Measurements from ENCODE around the gene LSS. TPM values are rescaled to one million over a fixed set of nuclear protein-coding genes. Genes with fewer than 3 reads are reported as not detected.
"Not testable (repeated sequence)": the region's sequence is repeated elsewhere in the genome, so short reads cannot be mapped to it uniquely, and the experiment has no call there.

Gene LSS
- total RNA-seq, 6 donors from 2014 or later = 71.7 to 266 (median 135) TPM

GRCh38 chr21:46187261-46187660, 41.3 kb downstream of the LSS start:
- H3K36me3 ChIP-seq = peaks cover 0 to 30% (median 18%) of the 10 kb centered on the region in 4 donors
- TF ChIP-seq CTCF (IDR thresholded peaks at IDR 0.05) (no peak), POLR2AphosphoS5 (IDR thresholded peaks at IDR 0.05) (no peak), POLR2A (IDR thresholded peaks at IDR 0.05) (no peak), EP300 (IDR thresholded peaks at IDR 0.05) (no peak)
- H3K27ac ChIP-seq = peak overlapping the region in 3 of 4 donors; percentile 72 to 90 (median 83)
- no peaks in the 10 kb centered on the region for H3K27me3 ChIP-seq
- no peaks in the 10 kb centered on the region for H3K9me3 ChIP-seq
- H3K4me1 ChIP-seq = peaks cover 8 to 39% (median 25%) of the 10 kb centered on the region in 4 donors
- ATAC-seq (ENCODE audit: low FRiP score in 2 of 2) (no peak), DNase-seq (no peak)
- WGBS, 2 donors = 93 to 95% methylated on average over 8 of the region's 8 CpGs
- no peak overlapping the region for H3K4me3 ChIP-seq

GRCh38 chr21:46185716-46186115, 42.9 kb downstream of the LSS start:
- DNase-seq (no peak), ATAC-seq (ENCODE audit: low FRiP score in 2 of 2) (no peak)
- peak overlapping the region in 3 of 4 donors; percentile 76 to 94 (median 90) for H3K27ac ChIP-seq
- H3K27me3 ChIP-seq = no peaks in the 10 kb centered on the region
- H3K36me3 ChIP-seq = peaks cover 0 to 14% (median 7%) of the 10 kb centered on the region in 4 donors
- TF ChIP-seq EP300 (IDR thresholded peaks at IDR 0.05) = no peak
- no peak for TF ChIP-seq POLR2A (IDR thresholded peaks at IDR 0.05)
- TF ChIP-seq CTCF (IDR thresholded peaks at IDR 0.05) = no peak
- H3K9me3 ChIP-seq = no peaks in the 10 kb centered on the region
- peaks cover 8 to 37% (median 22%) of the 10 kb centered on the region in 4 donors for H3K4me1 ChIP-seq
- peak overlapping the region in 1 of 4 donors; percentile 46 for H3K4me3 ChIP-seq
- WGBS, 2 donors = 79 to 87% methylated on average over 7 of the region's 7 CpGs

- Histone ChIP-seq H3K27ac (peak overlapping the region in 3 of 4 donors; percentile 76 to 94 (median 90)), H3K4me1 (peaks cover 6 to 33% (median 18%) of the 10 kb centered on the region in 4 donors), H3K27me3 (no peaks in the 10 kb centered on the region), H3K9me3 (no peaks in the 10 kb centered on the region), H3K4me3 (peak overlapping the region in 3 of 4 donors; percentile 46 to 82 (median 75)), H3K36me3 (peaks cover 0 to 6% (median 2%) of the 10 kb centered on the region in 4 donors)
- TF ChIP-seq EP300 (IDR thresholded peaks at IDR 0.05) = no peak
- peak in 2 of 4 donors; percentile 24 to 44 for TF ChIP-seq POLR2A (IDR thresholded peaks at IDR 0.05)
- TF ChIP-seq CTCF (IDR thresholded peaks at IDR 0.05) = no peak
- peak; percentile 43 to 62 for TF ChIP-seq POLR2AphosphoS5 (IDR thresholded peaks at IDR 0.05)
- WGBS, 2 donors = 17 to 40% methylated on average over 21 to 28 of the region's 30 CpGs
- DNase-seq (peak; percentile 87 to 93), ATAC-seq (ENCODE audit: low FRiP score in 2 of 2) (peak; percentile 51 to 75)
Observed at GRCh38 chr21:46184625-46185555, 43.7 kb downstream of the LSS start.

GRCh38 chr21:46183910-46184624, 44.5 kb downstream of the LSS start, which contains the start of gene SPATC1L:
Gene SPATC1L, minus strand, starts transcription at chr21:46184459. Its CDS starts 1,643 bp downstream, at chr21:46182816.
- Histone ChIP-seq H3K4me1 (peaks cover 0 to 25% (median 10%) of the 10 kb centered on the region in 4 donors), H3K36me3 (no peaks in the 10 kb centered on the region), H3K9me3 (no peaks in the 10 kb centered on the region), H3K27ac (peak within 1 kb of the TSS in 3 of 4 donors; percentile 76 to 94 (median 90)), H3K4me3 (peak within 1 kb of the TSS; percentile 38 to 82 (median 60)), H3K27me3 (no peaks in the 10 kb centered on the region)
- TF ChIP-seq POLR2AphosphoS5 (IDR thresholded peaks at IDR 0.05) = no peak
- TF ChIP-seq POLR2A (IDR thresholded peaks at IDR 0.05) = no peak
- TF ChIP-seq EP300 (IDR thresholded peaks at IDR 0.05) = no peak
- no peak for TF ChIP-seq CTCF (IDR thresholded peaks at IDR 0.05)
- DNase-seq = peak; percentile 69 to 88
- WGBS, 2 donors = 1 to 59% methylated on average over 8 to 12 of the region's 24 CpGs
- ATAC-seq (ENCODE audit: low FRiP score in 2 of 2) = peak; percentile 64 to 84

- not testable (repeated sequence) for DNase-seq
Observed at GRCh38 chr21:46183337-46183909, 45.2 kb downstream of the LSS start.

More at GRCh38 chr21:46183337-46183909, 45.2 kb downstream of the LSS start:
- not testable (repeated sequence) for H3K27me3 ChIP-seq; H3K36me3 ChIP-seq; ATAC-seq (ENCODE audit: low FRiP score in 2 of 2); H3K9me3 ChIP-seq
- Histone ChIP-seq H3K27ac (peak overlapping the region in 1 of 4 donors; percentile 70), H3K4me3 (peak overlapping the region in 2 of 4 donors; percentile 75 to 82), H3K4me1 (peaks cover 0 to 19% (median 7%) of the 10 kb centered on the region in 4 donors)
- WGBS, 2 donors = 80 to 88% methylated on average over 1 of the region's 13 CpGs
